ENCODE results near the gene DISP3. TPM values are rescaled to one million over a fixed set of nuclear protein-coding genes. Genes with fewer than 3 reads are reported as not detected.

Gene DISP3
- total and polyA plus RNA-seq, 2 of the 4 experiments (the other 2 are of a cell fraction): 0.05 TPM; not detected in 1

DNA sequence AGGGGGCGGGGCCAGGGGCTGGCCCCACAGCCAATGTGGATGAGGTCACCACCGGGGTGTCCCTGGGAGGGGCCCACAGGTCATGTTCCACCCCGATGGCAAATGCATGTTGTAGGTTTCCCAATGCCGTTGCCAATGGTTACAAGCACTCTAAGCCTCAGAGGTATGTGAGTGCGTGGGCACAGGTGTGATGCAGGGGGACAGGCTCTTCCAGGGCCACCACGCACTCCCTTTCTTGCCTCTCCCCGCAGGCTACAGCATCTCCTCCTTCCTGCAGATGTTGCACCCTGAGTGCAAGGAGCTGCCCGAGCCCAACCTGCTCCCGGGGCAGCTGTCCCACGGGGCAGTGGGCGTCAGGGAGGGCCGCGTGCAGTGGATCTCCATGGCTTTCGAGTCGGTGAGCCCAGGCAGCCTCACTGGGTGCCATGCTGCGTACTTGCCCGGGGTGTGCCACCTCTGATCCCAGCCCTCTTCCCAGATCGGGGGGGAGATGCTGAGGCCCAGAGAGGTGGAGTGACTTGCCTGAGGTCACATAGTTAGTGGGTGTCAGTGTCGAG lies 52.4 kb downstream of the DISP3 start:
- no peaks in the 10 kb centered on the region for H4K20me1 ChIP-seq (ENCODE audit: insufficient read depth, low read length)
- H3K9me1 ChIP-seq (ENCODE audit: insufficient read depth, low read length): no peaks in the 10 kb centered on the region
- no TSS peak for BruUV-seq (replicated peaks)
- no peak overlapping the region for H2BK5ac ChIP-seq (ENCODE audit: low read depth, low read length, poor library complexity, severe bottlenecking)
- H3K79me1 ChIP-seq (ENCODE audit: low read depth in 1 of 2, low read length in 2 of 2): no peaks in the 10 kb centered on the region
- H4K91ac ChIP-seq (ENCODE audit: insufficient read depth, low read depth, low read length): no peak overlapping the region
- no peak overlapping the region for H2BK20ac ChIP-seq (ENCODE audit: low read depth, low read length)
- TF ChIP-seq MAFK (IDR thresholded peaks at IDR 0.05; ENCODE audit: low read depth, low read length) (no peak), FOS (IDR thresholded peaks at IDR 0.05; ENCODE audit: low read depth, low read length) (no peak), MAZ (IDR thresholded peaks at IDR 0.05; ENCODE audit: borderline replicate concordance, low read depth, low read length) (no peak), NFE2L2 (IDR thresholded peaks at IDR 0.05; ENCODE audit: low read depth, low read length) (no peak), CHD1 (IDR thresholded peaks at IDR 0.05; ENCODE audit: low read depth, low read length) (no peak), RFX5 (IDR thresholded peaks at IDR 0.05; ENCODE audit: low read depth, low read length) (no peak), RCOR1 (IDR thresholded peaks at IDR 0.05; ENCODE audit: insufficient replicate concordance, low read length) (no peak), POLR2A (IDR thresholded peaks at IDR 0.05; ENCODE audit: low read depth, low read length) (no peak), CEBPB (IDR thresholded peaks at IDR 0.05; ENCODE audit: low read depth, low read length) (no peak), SMC3 (IDR thresholded peaks at IDR 0.05; ENCODE audit: low read depth, low read length) (no peak), MXI1 (IDR thresholded peaks at IDR 0.05; ENCODE audit: borderline replicate concordance, low read depth, low read length) (no peak)
- TF ChIP-seq, protein P1, sequence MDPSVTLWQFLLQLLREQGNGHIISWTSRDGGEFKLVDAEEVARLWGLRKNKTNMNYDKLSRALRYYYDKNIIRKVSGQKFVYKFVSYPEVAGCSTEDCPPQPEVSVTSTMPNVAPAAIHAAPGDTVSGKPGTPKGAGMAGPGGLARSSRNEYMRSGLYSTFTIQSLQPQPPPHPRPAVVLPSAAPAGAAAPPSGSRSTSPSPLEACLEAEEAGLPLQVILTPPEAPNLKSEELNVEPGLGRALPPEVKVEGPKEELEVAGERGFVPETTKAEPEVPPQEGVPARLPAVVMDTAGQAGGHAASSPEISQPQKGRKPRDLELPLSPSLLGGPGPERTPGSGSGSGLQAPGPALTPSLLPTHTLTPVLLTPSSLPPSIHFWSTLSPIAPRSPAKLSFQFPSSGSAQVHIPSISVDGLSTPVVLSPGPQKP (IDR thresholded peaks at IDR 0.05; ENCODE audit: borderline replicate concordance, low read depth, low read length): no peak
- TF ChIP-seq, protein P2, sequence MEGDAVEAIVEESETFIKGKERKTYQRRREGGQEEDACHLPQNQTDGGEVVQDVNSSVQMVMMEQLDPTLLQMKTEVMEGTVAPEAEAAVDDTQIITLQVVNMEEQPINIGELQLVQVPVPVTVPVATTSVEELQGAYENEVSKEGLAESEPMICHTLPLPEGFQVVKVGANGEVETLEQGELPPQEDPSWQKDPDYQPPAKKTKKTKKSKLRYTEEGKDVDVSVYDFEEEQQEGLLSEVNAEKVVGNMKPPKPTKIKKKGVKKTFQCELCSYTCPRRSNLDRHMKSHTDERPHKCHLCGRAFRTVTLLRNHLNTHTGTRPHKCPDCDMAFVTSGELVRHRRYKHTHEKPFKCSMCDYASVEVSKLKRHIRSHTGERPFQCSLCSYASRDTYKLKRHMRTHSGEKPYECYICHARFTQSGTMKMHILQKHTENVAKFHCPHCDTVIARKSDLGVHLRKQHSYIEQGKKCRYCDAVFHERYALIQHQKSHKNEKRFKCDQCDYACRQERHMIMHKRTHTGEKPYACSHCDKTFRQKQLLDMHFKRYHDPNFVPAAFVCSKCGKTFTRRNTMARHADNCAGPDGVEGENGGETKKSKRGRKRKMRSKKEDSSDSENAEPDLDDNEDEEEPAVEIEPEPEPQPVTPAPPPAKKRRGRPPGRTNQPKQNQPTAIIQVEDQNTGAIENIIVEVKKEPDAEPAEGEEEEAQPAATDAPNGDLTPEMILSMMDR (conservative IDR thresholded peaks at IDR 0.05; ENCODE audit: low read depth, low read length): no peak
- TF ChIP-seq, protein P3, sequence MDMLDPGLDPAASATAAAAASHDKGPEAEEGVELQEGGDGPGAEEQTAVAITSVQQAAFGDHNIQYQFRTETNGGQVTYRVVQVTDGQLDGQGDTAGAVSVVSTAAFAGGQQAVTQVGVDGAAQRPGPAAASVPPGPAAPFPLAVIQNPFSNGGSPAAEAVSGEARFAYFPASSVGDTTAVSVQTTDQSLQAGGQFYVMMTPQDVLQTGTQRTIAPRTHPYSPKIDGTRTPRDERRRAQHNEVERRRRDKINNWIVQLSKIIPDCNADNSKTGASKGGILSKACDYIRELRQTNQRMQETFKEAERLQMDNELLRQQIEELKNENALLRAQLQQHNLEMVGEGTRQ (IDR thresholded peaks at IDR 0.05; ENCODE audit: low read depth, low read length): no peak
- intact Hi-C loops (cut with micrococcal nuclease): no loop called here
- H2BK15ac ChIP-seq (ENCODE audit: low read depth, low read length): no peak overlapping the region
- H2AFZ ChIP-seq (replicated peaks; ENCODE audit: low read length, poor library complexity): no peak overlapping the region
- no peak overlapping the region for H4K8ac ChIP-seq (ENCODE audit: low read depth in 2 of 2, low read length in 2 of 2)
- no peaks in the 10 kb centered on the region for H3K4me1 ChIP-seq (ENCODE audit: control insufficient read depth, insufficient read depth, low read length)
- no peak overlapping the region for H3K18ac ChIP-seq (ENCODE audit: low read depth, low read length)
- H3K14ac ChIP-seq (replicated peaks; ENCODE audit: low read depth, low read length): no peak overlapping the region
- ChIA-PET POLR2A (ENCODE audit: unreplicated experiment) (no interaction called here), CTCF (no interaction called here)
- H3K23ac ChIP-seq (ENCODE audit: low read depth, low read length): no peak overlapping the region
- in situ Hi-C loops (cut with MboI; ENCODE audit: low sequenced_read_pairs): no loop called here
- H2AK9ac ChIP-seq (replicated peaks; ENCODE audit: low read depth, low read length, poor library complexity): no peak overlapping the region
- WGBS, 2 experiments (ENCODE audit: extremely low coverage in 2 of 2, insufficient read length in 1 of 2): 43% methylated on average over 2 of the region's 19 CpGs; no CpG with 5 or more reads in 1 of the 2 experiments
- H2BK120ac ChIP-seq (ENCODE audit: low read depth, low read length): no peak overlapping the region
- H3K4me3 ChIP-seq (ENCODE audit: insufficient read depth, low read depth, low read length): no peak overlapping the region
- no peaks in the 10 kb centered on the region for H3K36me3 ChIP-seq (ENCODE audit: control insufficient read depth, insufficient read depth, low read length)
- no peak overlapping the region for H3K4me2 ChIP-seq (ENCODE audit: low read depth, low read length)
- no peak overlapping the region for H3K9ac ChIP-seq (ENCODE audit: low read depth, low read length)
- H3K9me3 ChIP-seq (ENCODE audit: control insufficient read depth, insufficient read depth, low read length): no peaks in the 10 kb centered on the region
- no peak overlapping the region for H4K5ac ChIP-seq (ENCODE audit: low read depth, low read length)
- no peak for DNase-seq
- dilution Hi-C loops (cut with HindIII; ENCODE audit: low sequenced_read_pairs, unreplicated experiment): no loop called here
- no peak overlapping the region for H3K27ac ChIP-seq (ENCODE audit: insufficient read depth, low read length)
- no peak for ATAC-seq (ENCODE audit: low read depth)
- H3K27me3 ChIP-seq (ENCODE audit: control insufficient read depth, insufficient read depth, low read length): no peaks in the 10 kb centered on the region; the same call in 1 of the 2 replicates
- no peak overlapping the region for H2AK5ac ChIP-seq (ENCODE audit: low read depth, low read length)
- no peak overlapping the region for H3K56ac ChIP-seq (ENCODE audit: extremely low read depth, insufficient read depth, low read length)
- no peak overlapping the region for H3K4ac ChIP-seq (ENCODE audit: low read depth, low read length)

Measured in IMR-90 (cell line).